AG04449 (cell line): Measurements from ENCODE around the gene PYGB.

Experiments
- CTCF ChIA-PET: fragments of 350-600 bp; formaldehyde crosslinking; extraction: SDS; loops from one replicate; lab custom pipeline; 2021; ENCODE audit warnings: antibody characterized with exemption; lab: Yijun Ruan, JAX
- POLR2A ChIA-PET: fragments of 400-600, 350-600 bp; formaldehyde crosslinking; extraction: SDS; loops from one replicate; lab custom pipeline; 2020; ENCODE audit warnings: antibody characterized with exemption, inconsistent platforms; lab: Yijun Ruan, JAX
- DNase-seq: peaks from one replicate; pipeline ENCODE4 v3.0.0-alpha.2; 2010; ENCODE audit warnings: low read depth, low spot score
- H3K4me3 ChIP-seq: 2 replicates; pipeline ENCODE4 v1.5.1; 2011; ENCODE audit warnings: low read depth, mild to moderate bottlenecking, control low read depth, low read length
- CTCF ChIP-seq: IDR thresholded peaks from one replicate; pipeline ENCODE4 v1.5.1; 2011; ENCODE audit warnings: mild to moderate bottlenecking, moderate library complexity, low read length, control low read depth, inconsistent platforms; ENCODE audit not compliant: insufficient read depth; ENCODE audit errors: missing control alignments

Gene PYGB

GRCh38 chr20:25336561-25337422 lies 88.9 kb downstream of the PYGB start:
- DNase-seq: no peak
- ChIA-PET POLR2A (no interaction called here), CTCF (interaction anchor here (0.7 to 2.2 kb wide), 3 partner anchors 9 to 61 kb away, joined by 3 to 22 read pairs (median 8); no protein-coding TSS in a partner anchor)
- peak; percentile 49 for TF ChIP-seq CTCF
- H3K4me3 ChIP-seq: no peak overlapping the region

- no peak for TF ChIP-seq CTCF
- no peak overlapping the region for H3K4me3 ChIP-seq
- ChIA-PET CTCF (interaction anchor here (0.7 to 1.9 kb wide), 3 partner anchors 13 to 60 kb away, joined by 3 to 10 read pairs (median 6); no protein-coding TSS in a partner anchor), POLR2A (no interaction called here)
- DNase-seq: no peak
Measured at GRCh38 chr20:25338112-25339023, 90.5 kb downstream of the PYGB start.

GRCh38 chr20:25339608-25340007 lies 91.7 kb downstream of the PYGB start:
- no peak overlapping the region for H3K4me3 ChIP-seq
- ChIA-PET POLR2A (no interaction called here), CTCF (interaction anchor here (1.6 to 1.9 kb wide), 2 partner anchors 14 to 59 kb away, joined by 6 to 10 read pairs; no protein-coding TSS in a partner anchor)
- DNase-seq: no peak
- TF ChIP-seq CTCF: no peak

GRCh38 chr20:25340380-25340779 lies 92.5 kb downstream of the PYGB start:
- no peak for TF ChIP-seq CTCF
- CTCF ChIA-PET: no interaction called here
- no peak overlapping the region for H3K4me3 ChIP-seq
- POLR2A ChIA-PET: no interaction called here
- no peak for DNase-seq

GRCh38 chr20:25341716-25342680 lies 94.1 kb downstream of the PYGB start:
- CTCF ChIA-PET: interaction anchor here (1.8 kb wide), 1 partner anchor 57 kb away, joined by 6 read pairs; no protein-coding TSS in a partner anchor
- POLR2A ChIA-PET: no interaction called here

More at GRCh38 chr20:25341716-25342680, 94.1 kb downstream of the PYGB start:
- no peak overlapping the region for H3K4me3 ChIP-seq
- DNase-seq: peak; percentile 17
- no peak for TF ChIP-seq CTCF
